ENCODE results near the gene GABRD. TPM values are rescaled to one million over a fixed set of nuclear protein-coding genes. Genes with fewer than 3 reads are reported as not detected.

Gene GABRD
- total RNA-seq, 2 donors from 2014 or later, result not detected

GRCh38 chr1:2061065-2061778, 42.1 kb downstream of the GABRD start:
- no peak for DNase-seq (ENCODE audit: low spot score)
- no peak for ATAC-seq (ENCODE audit: insufficient number of reproducible peaks, low FRiP score, low read depth)
- H3K27me3 ChIP-seq (replicated peaks; ENCODE audit: insufficient read depth), result no peaks in the 10 kb centered on the region
- TF ChIP-seq, protein P1, sequence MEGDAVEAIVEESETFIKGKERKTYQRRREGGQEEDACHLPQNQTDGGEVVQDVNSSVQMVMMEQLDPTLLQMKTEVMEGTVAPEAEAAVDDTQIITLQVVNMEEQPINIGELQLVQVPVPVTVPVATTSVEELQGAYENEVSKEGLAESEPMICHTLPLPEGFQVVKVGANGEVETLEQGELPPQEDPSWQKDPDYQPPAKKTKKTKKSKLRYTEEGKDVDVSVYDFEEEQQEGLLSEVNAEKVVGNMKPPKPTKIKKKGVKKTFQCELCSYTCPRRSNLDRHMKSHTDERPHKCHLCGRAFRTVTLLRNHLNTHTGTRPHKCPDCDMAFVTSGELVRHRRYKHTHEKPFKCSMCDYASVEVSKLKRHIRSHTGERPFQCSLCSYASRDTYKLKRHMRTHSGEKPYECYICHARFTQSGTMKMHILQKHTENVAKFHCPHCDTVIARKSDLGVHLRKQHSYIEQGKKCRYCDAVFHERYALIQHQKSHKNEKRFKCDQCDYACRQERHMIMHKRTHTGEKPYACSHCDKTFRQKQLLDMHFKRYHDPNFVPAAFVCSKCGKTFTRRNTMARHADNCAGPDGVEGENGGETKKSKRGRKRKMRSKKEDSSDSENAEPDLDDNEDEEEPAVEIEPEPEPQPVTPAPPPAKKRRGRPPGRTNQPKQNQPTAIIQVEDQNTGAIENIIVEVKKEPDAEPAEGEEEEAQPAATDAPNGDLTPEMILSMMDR (IDR thresholded peaks at IDR 0.05), result no peak
- no peaks in the 10 kb centered on the region for H3K4me1 ChIP-seq (ENCODE audit: control insufficient read depth in 1 of 2, low read depth in 2 of 2)
- peaks cover 7% of the 10 kb centered on the region for H3K9me3 ChIP-seq
- no peaks in the 10 kb centered on the region for H3K36me3 ChIP-seq
- no peak overlapping the region for H3K27ac ChIP-seq
- H3K4me3 ChIP-seq, result no peak overlapping the region

DNA sequence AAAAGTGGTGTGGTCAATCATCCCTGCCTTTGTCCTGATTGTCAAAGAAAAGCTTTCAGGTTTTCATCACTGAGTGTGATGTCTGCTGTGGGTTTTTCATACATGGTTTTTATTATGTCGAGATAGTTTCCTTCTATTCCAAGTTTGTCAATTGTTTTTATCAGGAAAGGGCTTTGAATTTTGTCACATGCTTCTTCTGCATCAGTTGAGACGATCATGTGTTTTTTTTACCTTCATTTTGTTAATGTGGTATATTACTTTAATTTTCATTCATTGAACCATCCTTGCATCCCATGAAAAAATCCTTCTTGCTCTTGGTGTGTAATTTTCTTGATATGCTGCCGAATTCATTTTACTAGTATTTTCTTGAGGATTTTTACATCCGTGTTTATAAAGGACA, 46.6 kb downstream of the GABRD start:
- no peak for ATAC-seq (ENCODE audit: insufficient number of reproducible peaks, low FRiP score, low read depth)
- no peak for DNase-seq (ENCODE audit: low spot score)
- Histone ChIP-seq H3K36me3 (no peaks in the 10 kb centered on the region), H3K4me1 (ENCODE audit: control insufficient read depth in 1 of 2, low read depth in 2 of 2) (no peaks in the 10 kb centered on the region), H3K27ac (no peak overlapping the region), H3K9me3 (peaks cover 7% of the 10 kb centered on the region), H3K27me3 (replicated peaks; ENCODE audit: insufficient read depth) (no peaks in the 10 kb centered on the region), H3K4me3 (no peak overlapping the region)
- TF ChIP-seq, protein P1 (IDR thresholded peaks at IDR 0.05), result no peak

DNA sequence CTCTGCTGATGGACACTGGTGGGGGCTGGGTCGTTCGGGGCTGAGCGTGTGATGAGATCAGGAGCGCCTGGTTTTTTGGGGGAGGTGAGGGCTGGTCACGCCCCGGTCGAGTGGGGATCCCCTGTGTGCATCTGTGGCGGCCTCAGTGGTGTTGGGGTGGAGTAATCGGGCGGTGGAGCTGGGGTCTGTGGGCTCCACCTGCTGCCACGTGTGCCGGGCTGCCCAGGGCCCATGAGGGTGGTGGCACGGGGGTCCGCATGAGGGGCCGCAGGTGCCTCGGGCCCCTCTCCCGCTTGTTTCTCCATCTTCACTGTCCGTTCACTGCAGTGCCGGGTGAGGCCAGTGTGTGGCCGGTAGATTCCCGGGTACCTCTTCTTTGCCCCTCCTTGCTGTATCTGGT, 48.2 kb downstream of the GABRD start:
- Histone ChIP-seq H3K36me3 (no peaks in the 10 kb centered on the region), H3K4me3 (no peak overlapping the region), H3K27ac (no peak overlapping the region), H3K4me1 (ENCODE audit: control insufficient read depth in 1 of 2, low read depth in 2 of 2) (no peaks in the 10 kb centered on the region), H3K27me3 (replicated peaks; ENCODE audit: insufficient read depth) (no peaks in the 10 kb centered on the region), H3K9me3 (peaks cover 7% of the 10 kb centered on the region)
- DNase-seq (ENCODE audit: low spot score) (no peak), ATAC-seq (ENCODE audit: insufficient number of reproducible peaks, low FRiP score, low read depth) (no peak)
- TF ChIP-seq, protein P1 (IDR thresholded peaks at IDR 0.05), result no peak

DNA sequence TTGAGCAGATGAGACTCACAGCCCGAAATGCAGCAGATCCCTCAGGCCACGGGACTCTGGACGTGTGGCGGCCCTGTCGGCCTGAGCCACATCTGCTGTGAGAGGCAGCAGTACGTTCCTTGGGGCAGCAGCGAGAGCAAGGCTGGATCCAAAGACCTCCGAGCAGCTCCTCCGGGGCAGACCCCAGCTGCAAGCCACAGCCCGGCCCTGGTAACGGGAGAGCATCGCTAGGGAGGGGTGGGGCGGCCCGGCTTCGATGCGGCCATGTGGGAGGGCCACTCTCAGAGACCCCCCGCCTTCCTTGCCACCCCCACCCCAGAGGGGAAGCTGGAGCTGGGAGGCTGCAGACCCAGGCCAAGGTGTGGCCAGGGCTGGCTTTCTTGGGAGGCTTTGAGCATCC, 48.8 kb downstream of the GABRD start:
- TF ChIP-seq, protein P1 (IDR thresholded peaks at IDR 0.05), result no peak
- no peaks in the 10 kb centered on the region for H3K27me3 ChIP-seq (replicated peaks; ENCODE audit: insufficient read depth)
- H3K9me3 ChIP-seq, result peaks cover 7% of the 10 kb centered on the region
- no peaks in the 10 kb centered on the region for H3K36me3 ChIP-seq
- ATAC-seq (ENCODE audit: insufficient number of reproducible peaks, low FRiP score, low read depth) (no peak), DNase-seq (ENCODE audit: low spot score) (no peak)
- no peaks in the 10 kb centered on the region for H3K4me1 ChIP-seq (ENCODE audit: control insufficient read depth in 1 of 2, low read depth in 2 of 2)
- no peak overlapping the region for H3K4me3 ChIP-seq
- no peak overlapping the region for H3K27ac ChIP-seq

- no peaks in the 10 kb centered on the region for H3K36me3 ChIP-seq
- no peak for ATAC-seq (ENCODE audit: insufficient number of reproducible peaks, low FRiP score, low read depth)
- TF ChIP-seq, protein P1 (IDR thresholded peaks at IDR 0.05), result no peak
- no peak for DNase-seq (ENCODE audit: low spot score)
- no peak overlapping the region for H3K27ac ChIP-seq
- peaks cover 0 to 7% of the 10 kb centered on the region in 2 donors for H3K4me1 ChIP-seq (ENCODE audit: control insufficient read depth in 1 of 2, low read depth in 2 of 2)
- H3K9me3 ChIP-seq, result peaks cover 7% of the 10 kb centered on the region
- no peaks in the 10 kb centered on the region for H3K27me3 ChIP-seq (replicated peaks; ENCODE audit: insufficient read depth)
- no peak overlapping the region for H3K4me3 ChIP-seq
Observed at GRCh38 chr1:2068951-2069350, 49.8 kb downstream of the GABRD start.

All from thoracic aorta (tissue), 2 donors.